PC-3 (cell line): ENCODE results near the gene SLC39A6.

Experiments used
- CTCF ChIP-seq: fragments of 300-600 bp; sonication (generic); conservative IDR thresholded peaks from 2 replicates; pipeline ENCODE4 v1.5.1; 2017; ENCODE audit warnings: antibody characterized with exemption, low read depth, mild to moderate bottlenecking, low read length
- EZH2 ChIP-seq: fragments of 300-600 bp; sonication (generic); IDR thresholded peaks from one replicate; pipeline ENCODE4 v1.6.1; 2017; ENCODE audit warnings: antibody characterized with exemption, mild to moderate bottlenecking, low read length; ENCODE audit not compliant: unreplicated experiment

GRCh38 chr18:36167692-36168218, 38.6 kb upstream of the SLC39A6 start:
- no peak for TF ChIP-seq CTCF
- TF ChIP-seq EZH2 = no peak
